ENCODE results near the gene PRR33.

PRR33 gene

GRCh38 chr11:1932681-1933080 lies 41.0 kb upstream of the PRR33 start:
- no peak for ATAC-seq (ENCODE audit: insufficient read depth, low read depth)
- H3K4me1 ChIP-seq (ENCODE audit: insufficient read depth, low read length): no peaks in the 10 kb centered on the region
- no peak overlapping the region for H3K9ac ChIP-seq (ENCODE audit: low read depth, low read length)
- no peak overlapping the region for H3K27ac ChIP-seq (ENCODE audit: low read length)
- H3K9me3 ChIP-seq (ENCODE audit: insufficient read depth, low read length, severe bottlenecking): no peaks in the 10 kb centered on the region
- no peaks in the 10 kb centered on the region for H4K20me1 ChIP-seq (ENCODE audit: insufficient read depth, low read length)
- no peaks in the 10 kb centered on the region for H3K79me2 ChIP-seq (ENCODE audit: insufficient read depth, low read length)
- H3K27me3 ChIP-seq (ENCODE audit: insufficient read depth, low read length, poor library complexity): no peaks in the 10 kb centered on the region
- TF ChIP-seq CTCF (IDR thresholded peaks at IDR 0.05; ENCODE audit: borderline replicate concordance, extremely low read depth, low read length, poor library complexity, severe bottlenecking): no peak
- no peak for TF ChIP-seq EZH2 (IDR thresholded peaks at IDR 0.05; ENCODE audit: borderline replicate concordance, low read depth, low read length, severe bottlenecking)
- H3K4me2 ChIP-seq (ENCODE audit: insufficient read depth, low read length): no peak overlapping the region
- H2AFZ ChIP-seq (ENCODE audit: low read depth, low read length): no peak overlapping the region
- H3K4me3 ChIP-seq (ENCODE audit: low read depth in 1 of 2, low read length in 2 of 2): no peak overlapping the region
- no peak for DNase-seq
- H3K36me3 ChIP-seq (ENCODE audit: insufficient read depth, low read length): no peaks in the 10 kb centered on the region

GRCh38 chr11:1932105-1932480 lies 40.4 kb upstream of the PRR33 start:
- Histone ChIP-seq H3K9ac (ENCODE audit: low read depth, low read length) (no peak overlapping the region), H3K79me2 (ENCODE audit: insufficient read depth, low read length) (no peaks in the 10 kb centered on the region), H3K27ac (ENCODE audit: low read length) (no peak overlapping the region), H3K4me2 (ENCODE audit: insufficient read depth, low read length) (no peak overlapping the region), H3K4me1 (ENCODE audit: insufficient read depth, low read length) (no peaks in the 10 kb centered on the region), H4K20me1 (ENCODE audit: insufficient read depth, low read length) (no peaks in the 10 kb centered on the region), H2AFZ (ENCODE audit: low read depth, low read length) (no peak overlapping the region), H3K36me3 (ENCODE audit: insufficient read depth, low read length) (no peaks in the 10 kb centered on the region), H3K27me3 (ENCODE audit: insufficient read depth, low read length, poor library complexity) (no peaks in the 10 kb centered on the region), H3K9me3 (ENCODE audit: insufficient read depth, low read length, severe bottlenecking) (no peaks in the 10 kb centered on the region), H3K4me3 (ENCODE audit: low read depth in 1 of 2, low read length in 2 of 2) (no peak overlapping the region)
- ATAC-seq (ENCODE audit: insufficient read depth, low read depth) (no peak), DNase-seq (no peak)
- TF ChIP-seq CTCF (IDR thresholded peaks at IDR 0.05; ENCODE audit: borderline replicate concordance, extremely low read depth, low read length, poor library complexity, severe bottlenecking): no peak

DNA sequence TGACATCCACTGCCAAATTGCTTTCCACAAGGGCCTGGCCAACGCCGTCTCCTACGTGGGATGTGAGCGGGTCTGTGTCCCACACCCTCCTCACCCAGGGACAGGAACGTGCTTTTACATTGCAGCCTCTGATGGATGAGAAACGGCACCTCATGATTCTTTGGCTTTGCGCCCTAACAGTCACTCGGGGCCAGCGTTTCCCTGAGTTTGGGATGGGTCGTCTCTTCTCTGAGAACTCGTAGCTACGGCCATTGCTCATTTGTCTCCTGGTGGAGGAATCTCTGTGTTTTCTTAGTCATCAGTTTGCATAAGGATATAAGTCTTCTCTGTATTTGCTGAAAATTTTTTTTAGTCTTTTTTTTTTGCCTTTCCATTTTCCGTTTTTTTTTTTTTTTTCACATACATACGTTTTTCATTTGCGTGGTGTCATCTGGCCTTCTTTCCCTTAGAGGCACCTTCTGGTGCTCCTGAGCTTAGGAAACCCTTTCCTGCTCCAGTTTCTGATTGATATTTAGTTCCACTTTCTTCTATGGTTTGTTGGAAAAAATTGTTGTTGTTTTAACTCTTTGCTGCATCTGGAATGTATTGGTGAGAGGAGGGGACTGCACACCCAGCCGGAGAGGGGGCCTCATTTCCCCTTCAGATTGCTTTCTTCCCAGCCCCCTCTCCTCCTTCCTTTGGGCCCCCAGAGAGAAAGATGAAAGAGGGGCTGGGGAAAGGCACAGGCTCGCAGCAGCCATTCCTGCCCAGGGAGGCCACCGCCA lies 39.8 kb upstream of the PRR33 start:
- Histone ChIP-seq H2AFZ (ENCODE audit: low read depth, low read length) (no peak overlapping the region), H3K79me2 (ENCODE audit: insufficient read depth, low read length) (no peaks in the 10 kb centered on the region), H3K36me3 (ENCODE audit: insufficient read depth, low read length) (no peaks in the 10 kb centered on the region), H3K27ac (ENCODE audit: low read length) (no peak overlapping the region), H4K20me1 (ENCODE audit: insufficient read depth, low read length) (no peaks in the 10 kb centered on the region), H3K27me3 (ENCODE audit: insufficient read depth, low read length, poor library complexity) (no peaks in the 10 kb centered on the region), H3K4me1 (ENCODE audit: insufficient read depth, low read length) (no peaks in the 10 kb centered on the region), H3K9ac (ENCODE audit: low read depth, low read length) (no peak overlapping the region), H3K4me3 (ENCODE audit: low read depth in 1 of 2, low read length in 2 of 2) (no peak overlapping the region), H3K9me3 (ENCODE audit: insufficient read depth, low read length, severe bottlenecking) (no peaks in the 10 kb centered on the region), H3K4me2 (ENCODE audit: insufficient read depth, low read length) (no peak overlapping the region)
- DNase-seq (no peak), ATAC-seq (ENCODE audit: insufficient read depth, low read depth) (no peak)
- TF ChIP-seq CTCF (IDR thresholded peaks at IDR 0.05; ENCODE audit: borderline replicate concordance, extremely low read depth, low read length, poor library complexity, severe bottlenecking) (no peak), EZH2 (IDR thresholded peaks at IDR 0.05; ENCODE audit: borderline replicate concordance, low read depth, low read length, severe bottlenecking) (no peak)

Data from DND-41 (cell line).